Prostate gland (tissue), 1 donor: ENCODE measurements around the gene TFF2.

ENCODE experiments used
- POLR2A ChIP-seq: fragments of 450-650 bp; IDR thresholded peaks from one replicate; pipeline ENCODE4 v1.6.1; 2016; ENCODE audit warnings: antibody characterized with exemption, mild to moderate bottlenecking
- POLR2AphosphoS5 ChIP-seq: sonication (generic); formaldehyde crosslinking; IDR thresholded peaks from one replicate; pipeline ENCODE4 v1.6.1; 2017; ENCODE audit warnings: antibody characterized with exemption

- TF ChIP-seq POLR2A (no peak), POLR2AphosphoS5 (no peak)
These were observed 10.5 kb upstream of the TFF2 start for GRCh38 chr21:42361286-42361685.
